Left ventricle myocardium superior (tissue), 1 donor: ENCODE results near the gene ADAM22. TPM values are rescaled to one million over a fixed set of nuclear protein-coding genes. Genes with fewer than 3 reads are reported as not detected.
"Not testable (repeated sequence)": the region's sequence is repeated elsewhere in the genome, so short reads cannot be mapped to it uniquely, and the experiment has no call there.

ENCODE experiments used
- ATAC-seq: fragments of 200-7000 bp; cut with Tn5 transposase; one replicate; pipeline ENCODE4 v1.9.1; 2020; ENCODE audit warnings: mild to moderate bottlenecking, moderate library complexity
- DNase-seq: peaks from one replicate; pipeline ENCODE4 v3.0.0-alpha.2; 2020
- intact Hi-C: fragments of 100-400 bp; cut with micrococcal nuclease; formaldehyde crosslinking; loops from one replicate; pipeline ENCODE4 v1.11.0; 2022
- long read RNA-seq: library from polyadenylated mRNA; unstranded; transcript quantifications from one replicate; pipeline ENCODE4 v2.0.0, GENCODE V29; 2021
- total RNA-seq: library from RNA; stranded (reverse); fragmentation: NEBNext Ultra II Directional; extraction: Animal tissue kit (Norgen Biotek cat#: 25700); gene quantifications from one replicate; pipeline ENCODE4 v1.2.1, GENCODE V29; 2021
- donor health status: DM: no; HTN: yes; CAD: no; lungs with severe emphysema.

Gene ADAM22
- total RNA-seq = 1.7 TPM
- long read RNA-seq, partial matches to known transcripts = 0 of 1 reads
- long read RNA-seq, other reads (novel, unspliced or antisense) = 1 of 1 reads

GRCh38 chr7:87933953-87934698 lies at the start of gene ADAM22:
TSS of gene ADAM22 (plus strand) at chr7:87934251. CDS start at chr7:87934466, 215 bp downstream.
- DNase-seq (peak; percentile 91), ATAC-seq (peak; percentile 100)
- intact Hi-C loops = no loop called here

- intact Hi-C loops = loop anchor here (5.0 kb wide), 1 partner anchor 88 kb away; no protein-coding TSS in a partner anchor
- no peak for ATAC-seq
- no peak for DNase-seq
Measured at GRCh38 chr7:87885018-87885417, 49.0 kb upstream of the ADAM22 start.

GRCh38 chr7:87886875-87887274 lies 47.2 kb upstream of the ADAM22 start:
- no peak for ATAC-seq
- intact Hi-C loops = loop anchor here (5.0 kb wide), 1 partner anchor 90 kb away; no protein-coding TSS in a partner anchor
- no peak for DNase-seq

- no peak for DNase-seq
- intact Hi-C loops = no loop called here
- ATAC-seq = no peak
Measured at GRCh38 chr7:87895363-87895762, 38.7 kb upstream of the ADAM22 start.

- no peak for ATAC-seq
- intact Hi-C loops = no loop called here
Measured at GRCh38 chr7:87899255-87899654, 34.8 kb upstream of the ADAM22 start.

GRCh38 chr7:87907136-87907906 lies 26.7 kb upstream of the ADAM22 start:
- ATAC-seq, DNase-seq, intact Hi-C loops: not testable (repeated sequence)

More at GRCh38 chr7:87899255-87899654, 34.8 kb upstream of the ADAM22 start:
- DNase-seq = no peak

- DNase-seq, ATAC-seq, intact Hi-C loops: not testable (repeated sequence)
Measured at GRCh38 chr7:87908814-87909213, 25.2 kb upstream of the ADAM22 start.

- no peak for ATAC-seq
- no peak for DNase-seq
- intact Hi-C loops = no loop called here
Measured at GRCh38 chr7:87912121-87912520, 21.9 kb upstream of the ADAM22 start.

- ATAC-seq (no peak), DNase-seq (no peak)
- intact Hi-C loops = no loop called here
Measured at GRCh38 chr7:87918740-87919139, 15.3 kb upstream of the ADAM22 start.

GRCh38 chr7:87919875-87920274 lies 14.2 kb upstream of the ADAM22 start:
- no peak for ATAC-seq
- intact Hi-C loops = no loop called here
- DNase-seq = no peak

- no peak for ATAC-seq
- intact Hi-C loops = no loop called here
Measured at GRCh38 chr7:87920578-87920977, 13.5 kb upstream of the ADAM22 start.

GRCh38 chr7:87922759-87923395 lies 11.2 kb upstream of the ADAM22 start:
- DNase-seq, ATAC-seq, intact Hi-C loops: not testable (repeated sequence)

More at GRCh38 chr7:87920578-87920977, 13.5 kb upstream of the ADAM22 start:
- DNase-seq = no peak

- intact Hi-C loops = no loop called here
- ATAC-seq (no peak), DNase-seq (no peak)
Measured at GRCh38 chr7:87926581-87927461, 7.2 kb upstream of the ADAM22 start.

- DNase-seq (no peak), ATAC-seq (no peak)
- intact Hi-C loops = no loop called here
Measured at GRCh38 chr7:87933605-87933952, 472 bp upstream of the ADAM22 start.

- intact Hi-C loops = no loop called here
- DNase-seq = peak; percentile 31
- ATAC-seq = peak; percentile 29
Measured at GRCh38 chr7:87934699-87935383, 790 bp downstream of the ADAM22 start.

GRCh38 chr7:87935384-87935706 lies 1.3 kb downstream of the ADAM22 start:
- DNase-seq (no peak), ATAC-seq (no peak)
- intact Hi-C loops = no loop called here

GRCh38 chr7:87941138-87941537 lies 7.1 kb downstream of the ADAM22 start:
- intact Hi-C loops = no loop called here
- no peak for ATAC-seq
- no peak for DNase-seq

GRCh38 chr7:87944547-87944946 lies 10.5 kb downstream of the ADAM22 start:
- no peak for ATAC-seq
- no peak for DNase-seq
- intact Hi-C loops = no loop called here
